A549 (cell line): Measurements from ENCODE around the gene RAPGEF4. TPM values are rescaled to one million over a fixed set of nuclear protein-coding genes. Genes with fewer than 3 reads are reported as not detected.

Experiments used
- ATOH8 ChIP-seq: fragments of 250-450 bp; sonication (Bioruptor Pico); IDR thresholded peaks from 2 replicates; pipeline ENCODE4 v1.5.0; 2020; ENCODE audit warnings: low read depth, mild to moderate bottlenecking, moderate library complexity
- BHLHE40 ChIP-seq: IDR thresholded peaks from 2 replicates; pipeline ENCODE4 v1.6.1; 2012; ENCODE audit warnings: low read depth, low read length, inconsistent platforms
- CEBPB ChIP-seq, 2 experiments: fragments of >200 bp in 1 of 2; sonication (Bioruptor Twin) in 1 of 2; formaldehyde crosslinking in 1 of 2; IDR thresholded peaks; 2 replicates each; pipeline ENCODE4 v1.6.1; 2012 to 2016
- CHD4 ChIP-seq: fragments of 200-600 bp; sonication (generic); IDR thresholded peaks from 2 replicates; pipeline ENCODE4 v1.6.1; 2016; ENCODE audit warnings: antibody characterized with exemption, mild to moderate bottlenecking, borderline replicate concordance
- CTCF ChIP-seq: fragments of >200 bp; sonication (Bioruptor Twin); formaldehyde crosslinking; IDR thresholded peaks from 3 replicates; pipeline ENCODE4 v1.5.1; 2016
- E2F6 ChIP-seq: IDR thresholded peaks from 2 replicates; pipeline ENCODE4 v1.6.1; 2012; ENCODE audit warnings: low read depth, borderline replicate concordance
- EHF ChIP-seq: fragments of 250-450 bp; sonication (Bioruptor Pico); IDR thresholded peaks from 2 replicates; pipeline ENCODE4 v1.5.0; 2020; ENCODE audit warnings: mild to moderate bottlenecking
- ELK1 ChIP-seq: fragments of 150-350 bp; IDR thresholded peaks from 2 replicates; pipeline ENCODE4 v1.6.1; 2014; ENCODE audit warnings: low read depth, mild to moderate bottlenecking, low read length
- EP300 ChIP-seq, 2 experiments: fragments of >200 bp; sonication (Bioruptor Twin); formaldehyde crosslinking; IDR thresholded peaks; 2 replicates in 1 of 2; 3 replicates in 1 of 2; pipeline ENCODE4 v1.6.1; 2016 to 2017
- FOSB ChIP-seq: fragments of 250-450 bp; sonication (Bioruptor Pico); IDR thresholded peaks from 2 replicates; pipeline ENCODE4 v1.5.0; 2020; ENCODE audit warnings: mild to moderate bottlenecking, moderate library complexity
- FOSL2 ChIP-seq, 2 experiments: fragments of 450-650 bp in 1 of 2; fragments of >200 bp in 1 of 2; sonication (Bioruptor Twin) in 1 of 2; formaldehyde crosslinking; IDR thresholded peaks; 2 replicates each; pipeline versions ENCODE4 v1.5.0 to v1.6.1; 2016 to 2020; ENCODE audit warnings: mild to moderate bottlenecking in 1 of 2, moderate library complexity in 1 of 2
- GATA3 ChIP-seq: IDR thresholded peaks from 2 replicates; pipeline ENCODE4 v1.6.1; 2012; ENCODE audit warnings: borderline replicate concordance
- HDAC2 ChIP-seq: fragments of 200-600 bp; sonication (generic); IDR thresholded peaks from 2 replicates; pipeline ENCODE4 v1.6.1; 2016
- HMGXB4 ChIP-seq: fragments of 250-450 bp; sonication (Bioruptor Pico); IDR thresholded peaks from 2 replicates; pipeline ENCODE4 v1.5.0; 2021; ENCODE audit warnings: mild to moderate bottlenecking, moderate library complexity, borderline replicate concordance
- HOXA7 ChIP-seq: fragments of 250-450 bp; sonication (Bioruptor Pico); IDR thresholded peaks from 2 replicates; pipeline ENCODE4 v1.5.0; 2020; ENCODE audit warnings: mild to moderate bottlenecking, moderate library complexity
- HOXB13 ChIP-seq: fragments of 250-450 bp; sonication (Bioruptor Pico); IDR thresholded peaks from 2 replicates; pipeline ENCODE4 v1.5.0; 2020; ENCODE audit warnings: low read depth, mild to moderate bottlenecking, moderate library complexity
- JUN ChIP-seq, 2 experiments: fragments of >200 bp; sonication (Bioruptor Twin); formaldehyde crosslinking; IDR thresholded peaks; 2 replicates in 1 of 2; 3 replicates in 1 of 2; pipeline ENCODE4 v1.6.1; 2016 to 2017
- JUNB ChIP-seq: fragments of >200 bp; sonication (Bioruptor Twin); formaldehyde crosslinking; IDR thresholded peaks from 2 replicates; pipeline ENCODE4 v1.6.1; 2016
- MAFK ChIP-seq: fragments of 450-650 bp; IDR thresholded peaks from 2 replicates; pipeline ENCODE4 v1.6.1; 2014; ENCODE audit not compliant: partially characterized antibody
- MAX ChIP-seq: IDR thresholded peaks from 2 replicates; pipeline ENCODE4 v1.6.1; 2012
- RAD21 ChIP-seq, 2 experiments: fragments of >200 bp in 1 of 2; sonication (Bioruptor Twin) in 1 of 2; formaldehyde crosslinking in 1 of 2; IDR thresholded peaks in 1 of 2; conservative IDR thresholded peaks in 1 of 2; 2 replicates in 1 of 2; 3 replicates in 1 of 2; pipeline ENCODE4 v1.6.1; 2012 to 2018; ENCODE audit warnings: inconsistent platforms in 1 of 2
- RARB ChIP-seq: fragments of 250-450 bp; sonication (Bioruptor Pico); IDR thresholded peaks from 2 replicates; pipeline ENCODE4 v1.8.0; 2021; ENCODE audit warnings: mild to moderate bottlenecking, moderate library complexity
- RCOR1 ChIP-seq: fragments of 150-350 bp; IDR thresholded peaks from 2 replicates; pipeline ENCODE4 v1.6.1; 2014; ENCODE audit warnings: antibody characterized with exemption, low read length, low read depth
- RFX5 ChIP-seq: fragments of 450-650 bp; IDR thresholded peaks from 2 replicates; pipeline ENCODE4 v1.7.1; 2014; ENCODE audit warnings: antibody characterized with exemption, mild to moderate bottlenecking, moderate library complexity
- RNF2 ChIP-seq: fragments of 200-600 bp; sonication (generic); IDR thresholded peaks from 2 replicates; pipeline ENCODE4 v1.6.1; 2016; ENCODE audit warnings: low read depth, mild to moderate bottlenecking, antibody characterized with exemption, moderate library complexity, borderline replicate concordance
- SREBF2 ChIP-seq: fragments of 450-650 bp; IDR thresholded peaks from 2 replicates; pipeline ENCODE4 v1.6.1; 2014; ENCODE audit warnings: mild to moderate bottlenecking, moderate library complexity
- TFCP2L1 ChIP-seq: fragments of 250-450 bp; sonication (Bioruptor Pico); IDR thresholded peaks from 2 replicates; pipeline ENCODE4 v1.5.0; 2021; ENCODE audit warnings: mild to moderate bottlenecking
- ZFP36 ChIP-seq: fragments of 450-650 bp; IDR thresholded peaks from 2 replicates; pipeline ENCODE4 v1.6.1; 2014; ENCODE audit warnings: borderline replicate concordance; ENCODE audit not compliant: partially characterized antibody
- ZSCAN20 ChIP-seq: fragments of 250-450 bp; sonication (Bioruptor Pico); IDR thresholded peaks from 2 replicates; pipeline ENCODE4 v1.8.0; 2022; ENCODE audit warnings: mild to moderate bottlenecking, moderate library complexity
- polyA plus RNA-seq, 4 experiments: library from polyadenylated mRNA; depleted of rRNA in 3 of 4; stranded (reverse); fragments of >200 nt; fragmentation: RNase III in 1 of 4; extraction: RNeasy Plus Mini Kit Qiagen cat#74134 plus additional on column Dnase treatment in 1 of 4; gene quantifications; 2 replicates in 3 of 4; 3 replicates in 1 of 4; pipeline ENCODE4 v1.2.3, GENCODE V29; 2011 to 2017

RAPGEF4 gene
- polyA plus RNA-seq, 2 of the 4 experiments (the other 2 are of a cell fraction): 0.18 to 1.1 TPM

- TF ChIP-seq ELK1 (no peak), MAFK (no peak), ATOH8 (CRISPR knock-in tag) (no peak), GATA3 (peak; percentile 78), RAD21 (conservative IDR thresholded peaks at IDR 0.05 in 1 of 2, IDR thresholded peaks at IDR 0.05 in 1 of 2) (peak in 1 of 2 experiments; percentile 31; a peak in 2 of 5 replicates), ZSCAN20 (CRISPR knock-in tag) (no peak), CTCF (no peak), HOXB13 (CRISPR knock-in tag) (no peak), EHF (CRISPR knock-in tag) (no peak), FOSB (no peak), RFX5 (no peak), TFCP2L1 (CRISPR knock-in tag) (no peak), SREBF2 (no peak), FOSL2 (IDR thresholded peaks at IDR 0.05) (no peak), FOSL2 (CRISPR knock-in tag; IDR thresholded peaks at IDR 0.05) (peak; percentile 2; the same call in 1 of the 2 replicates), ZFP36 (no peak), E2F6 (no peak), RNF2 (no peak), JUNB (no peak), HOXA7 (CRISPR knock-in tag) (no peak), HMGXB4 (no peak), HDAC2 (no peak), RCOR1 (no peak), RARB (CRISPR knock-in tag) (no peak), JUN (IDR thresholded peaks at IDR 0.05) (peak in 1 of 2 experiments; percentile 40; a peak in 1 of 5 replicates), CHD4 (no peak), MAX (peak; percentile 60; the same call in 1 of the 2 replicates), BHLHE40 (no peak), EP300 (IDR thresholded peaks at IDR 0.05) (peak in 1 of 2 experiments; percentile 31; a peak in 1 of 5 replicates), CEBPB (IDR thresholded peaks at IDR 0.05) (peak in 1 of 2 experiments; percentile 69; a peak in 2 of 4 replicates)
Observed at GRCh38 chr2:173087793-173088496, 352.3 kb downstream of the RAPGEF4 start (continued).
